HepG2 (cell line): ENCODE measurements around the gene CAGE1. TPM values are rescaled to one million over a fixed set of nuclear protein-coding genes. Genes with fewer than 3 reads are reported as not detected.

Source experiments
- GZF1 ChIP-seq: sonication (generic); formaldehyde crosslinking; IDR thresholded peaks from 2 replicates; pipeline ENCODE4 v1.5.1; 2020; ENCODE audit warnings: mild to moderate bottlenecking, missing genetic modification reagents
- KLF6 ChIP-seq: IDR thresholded peaks from 2 replicates; pipeline ENCODE4 v1.8.0; 2016; ENCODE audit warnings: missing biosample characterization, missing genetic modification reagents
- MAF1 ChIP-seq: sonication (generic); formaldehyde crosslinking; IDR thresholded peaks from 2 replicates; pipeline ENCODE4 v1.5.0; 2020; ENCODE audit warnings: missing genetic modification reagents, borderline replicate concordance
- MBNL3 ChIP-seq: fragments of 250-450 bp; sonication (Bioruptor Pico); conservative IDR thresholded peaks from 2 replicates; pipeline ENCODE4 v1.8.0; 2022; ENCODE audit warnings: mild to moderate bottlenecking, inconsistent platforms
- POLR2G ChIP-seq: fragments of 200-400 bp; formaldehyde crosslinking; IDR thresholded peaks from 2 replicates; pipeline ENCODE4 v1.6.1; 2018; ENCODE audit warnings: mild to moderate bottlenecking, low read depth, low read length, moderate library complexity
- RARA ChIP-seq: IDR thresholded peaks from 2 replicates; pipeline ENCODE4 v1.6.1; 2016; ENCODE audit warnings: missing genetic modification reagents, missing compliant biosample characterization
- USF2 ChIP-seq, 2 experiments: sonication (generic) in 1 of 2; formaldehyde crosslinking in 1 of 2; IDR thresholded peaks; 2 replicates each; pipeline versions ENCODE4 v1.5.1 to v1.6.1; 2011 to 2020; ENCODE audit warnings: borderline replicate concordance in 1 of 2, low read depth in 1 of 2, low read length in 1 of 2, mild to moderate bottlenecking in 1 of 2, missing genetic modification reagents in 1 of 2, moderate library complexity in 1 of 2
- ZBTB40 ChIP-seq, 2 experiments: fragments of 450-650 bp in 1 of 2; sonication (generic) in 1 of 2; formaldehyde crosslinking in 1 of 2; IDR thresholded peaks; 2 replicates each; pipeline versions ENCODE4 v1.6.1 to v1.8.0; 2016 to 2022; ENCODE audit warnings: antibody characterized with exemption in 1 of 2, mild to moderate bottlenecking in 1 of 2, missing genetic modification reagents in 1 of 2
- ZFP36L2 ChIP-seq: sonication (generic); formaldehyde crosslinking; IDR thresholded peaks from 2 replicates; pipeline ENCODE4 v1.4.0; 2020; ENCODE audit warnings: missing genetic modification reagents
- ZNF589 ChIP-seq: sonication (generic); formaldehyde crosslinking; conservative IDR thresholded peaks from 2 replicates; pipeline ENCODE4 v1.8.0; 2022; ENCODE audit warnings: mild to moderate bottlenecking, moderate library complexity, missing genetic modification reagents
- ZNF615 ChIP-seq: sonication (generic); formaldehyde crosslinking; IDR thresholded peaks from 2 replicates; pipeline ENCODE4 v1.5.0; 2020; ENCODE audit warnings: mild to moderate bottlenecking, missing genetic modification reagents, borderline replicate concordance
- ZNF784 ChIP-seq: sonication (generic); formaldehyde crosslinking; IDR thresholded peaks from 2 replicates; pipeline ENCODE4 v1.5.1; 2020; ENCODE audit warnings: missing genetic modification reagents, mild to moderate bottlenecking, borderline replicate concordance
- polyA plus RNA-seq, 8 experiments: library from polyadenylated mRNA; depleted of rRNA in 3 of 8; stranded (reverse) in 7 of 8; unstranded in 1 of 8; fragments of >200 nt; fragmentation: Illumina TruSeq in 4 of 8; extraction: Trizol in 4 of 8; gene quantifications; 2 replicates each; pipeline versions ENCODE4 v1.2.1 to v1.2.3, GENCODE V29; 2011 to 2016; ENCODE audit warnings: low read depth in 4 of 8, missing spikeins in 1 of 8, mixed read lengths in 1 of 8; ENCODE audit not compliant: insufficient read depth in 1 of 8
- total RNA-seq, 5 experiments: library from RNA; depleted of rRNA; stranded (reverse); fragments of >200 nt; fragmentation: Illumina TruSeq; extraction: Trizol; gene quantifications; 2 replicates each; pipeline ENCODE4 v1.2.3, GENCODE V29; 2016; ENCODE audit warnings: low read depth in 1 of 5

The CAGE1 gene
- total and polyA plus RNA-seq, 2 of the 13 experiments (the other 11 are each of a cell fraction or from before 2014, with no cell fraction given), result 0.03 to 0.15 TPM

GRCh38 chr6:7389451-7390225 is at the start of gene CAGE1, which contains the start of gene RIOK1 (continued):
- peak; percentile 93 for TF ChIP-seq ZBTB40 (IDR thresholded peaks at IDR 0.05)
- TF ChIP-seq ZBTB40 (CRISPR knock-in tag; IDR thresholded peaks at IDR 0.05), result peak; percentile 89
- TF ChIP-seq ZFP36L2 (CRISPR knock-in tag), result no peak
- TF ChIP-seq MBNL3 (CRISPR knock-in tag), result no peak
- TF ChIP-seq POLR2G, result peak; percentile 99
- no peak; the same call in 1 of the 2 replicates for TF ChIP-seq RARA
- peak; percentile 97 for TF ChIP-seq ZNF784 (CRISPR knock-in tag)
- peak; percentile 71; the same call in 1 of the 2 replicates for TF ChIP-seq GZF1 (CRISPR knock-in tag)
- TF ChIP-seq KLF6 (CRISPR knock-in tag), result peak; percentile 95
- peak; percentile 97 for TF ChIP-seq ZNF589 (CRISPR knock-in tag)
- no peak for TF ChIP-seq USF2 (IDR thresholded peaks at IDR 0.05; ENCODE audit: low read depth, low read length)
- no peak; the same call in 1 of the 2 replicates for TF ChIP-seq USF2 (CRISPR knock-in tag; IDR thresholded peaks at IDR 0.05; ENCODE audit: borderline replicate concordance)
- 0 out of 2 replicates have a peak, but pooled peaks have one; percentile 48 for TF ChIP-seq MAF1 (CRISPR knock-in tag)
- TF ChIP-seq ZNF615 (CRISPR knock-in tag), result peak; percentile 58
